Left ventricle myocardium inferior (tissue), 1 donor: ENCODE data around the gene GJA9. TPM values are rescaled to one million over a fixed set of nuclear protein-coding genes. Genes with fewer than 3 reads are reported as not detected.
A peak's percentile ranks its signal among the peaks of the same experiment; 100 is the strongest.
"Not testable (repeated sequence)": the region's sequence is repeated elsewhere in the genome, so short reads cannot be mapped to it uniquely, and the experiment has no call there.

Experiments used
- DNase-seq: peaks from one replicate; pipeline ENCODE4 v3.0.0-alpha.2; 2020
- H3K27ac ChIP-seq: fragments of 200-600 bp; replicated peaks from 2 replicates; pipeline ENCODE4 v1.8.0; 2021
- H3K27me3 ChIP-seq: fragments of 200-600 bp; 2 replicates; pipeline ENCODE4 v1.8.0; 2021; ENCODE audit warnings: low read depth
- H3K36me3 ChIP-seq: fragments of 200-600 bp; 2 replicates; pipeline ENCODE4 v1.8.0; 2021
- H3K4me1 ChIP-seq: fragments of 200-600 bp; 2 replicates; pipeline ENCODE4 v1.8.0; 2021
- H3K4me3 ChIP-seq: fragments of 200-600 bp; 2 replicates; pipeline ENCODE4 v1.8.0; 2021; ENCODE audit warnings: mild to moderate bottlenecking, moderate library complexity
- H3K9me3 ChIP-seq: fragments of 200-600 bp; replicated peaks from 2 replicates; pipeline ENCODE4 v1.8.0; 2021
- CTCF ChIP-seq: fragments of 200-600 bp; IDR thresholded peaks from 2 replicates; pipeline ENCODE4 v1.8.0; 2021; ENCODE audit warnings: antibody characterized with exemption, mild to moderate bottlenecking, borderline replicate concordance
- intact Hi-C: fragments of 100-400 bp; cut with micrococcal nuclease; formaldehyde crosslinking; loops from one replicate; pipeline ENCODE4 v1.11.0; 2022
- total RNA-seq: library from RNA; stranded (reverse); fragmentation: NEBNext Ultra II Directional; extraction: Animal tissue kit (Norgen Biotek cat#: 25700); gene quantifications from one replicate; pipeline ENCODE4 v1.2.1, GENCODE V29; 2021
- donor health status: DM: no; HTN: yes; CAD: no; lungs with severe emphysema.

Gene GJA9
- total RNA-seq, 1 donor from 2014 or later: not detected

GRCh38 chr1:38919130-38919529 lies 37.7 kb upstream of the GJA9 start:
- peaks cover 6% of the 10 kb centered on the region for H3K36me3 ChIP-seq
- no peak overlapping the region for H3K4me3 ChIP-seq
- H3K27me3 ChIP-seq: no peaks in the 10 kb centered on the region
- H3K27ac ChIP-seq: no peak overlapping the region
- peak; percentile 21 for TF ChIP-seq CTCF
- no peak for DNase-seq
- no peaks in the 10 kb centered on the region for H3K4me1 ChIP-seq
- H3K9me3 ChIP-seq: no peaks in the 10 kb centered on the region
- intact Hi-C loops: no loop called here

GRCh38 chr1:38918568-38918967 lies 37.2 kb upstream of the GJA9 start:
- Histone ChIP-seq H3K27me3 (no peaks in the 10 kb centered on the region), H3K4me1 (no peaks in the 10 kb centered on the region), H3K9me3 (no peaks in the 10 kb centered on the region), H3K27ac (no peak overlapping the region), H3K36me3 (peaks cover 6% of the 10 kb centered on the region), H3K4me3 (no peak overlapping the region)
- no peak for DNase-seq
- intact Hi-C loops: no loop called here
- TF ChIP-seq CTCF: no peak

GRCh38 chr1:38917772-38918171 lies 36.4 kb upstream of the GJA9 start:
- H3K4me3 ChIP-seq: no peak overlapping the region
- peaks cover 6% of the 10 kb centered on the region for H3K36me3 ChIP-seq
- no peaks in the 10 kb centered on the region for H3K4me1 ChIP-seq
- intact Hi-C loops: no loop called here
- DNase-seq: no peak
- no peaks in the 10 kb centered on the region for H3K9me3 ChIP-seq
- no peaks in the 10 kb centered on the region for H3K27me3 ChIP-seq
- no peak overlapping the region for H3K27ac ChIP-seq
- TF ChIP-seq CTCF: no peak

GRCh38 chr1:38917337-38917736 lies 36.0 kb upstream of the GJA9 start:
- Histone ChIP-seq H3K9me3 (no peaks in the 10 kb centered on the region), H3K27ac (no peak overlapping the region), H3K36me3 (peaks cover 6% of the 10 kb centered on the region), H3K4me1 (no peaks in the 10 kb centered on the region), H3K4me3 (no peak overlapping the region), H3K27me3 (no peaks in the 10 kb centered on the region)
- no peak for DNase-seq
- TF ChIP-seq CTCF: no peak
- intact Hi-C loops: no loop called here

- Histone ChIP-seq H3K36me3 (peaks cover 6% of the 10 kb centered on the region), H3K4me1 (no peaks in the 10 kb centered on the region), H3K27me3 (no peaks in the 10 kb centered on the region), H3K4me3 (no peak overlapping the region), H3K27ac (no peak overlapping the region), H3K9me3 (no peaks in the 10 kb centered on the region)
- TF ChIP-seq CTCF: no peak
- DNase-seq: no peak
- intact Hi-C loops: no loop called here
Observed at GRCh38 chr1:38915352-38915948, 34.1 kb upstream of the GJA9 start.

GRCh38 chr1:38914908-38915307 lies 33.5 kb upstream of the GJA9 start:
- H3K36me3 ChIP-seq, H3K9me3 ChIP-seq, H3K27me3 ChIP-seq, DNase-seq, intact Hi-C loops, H3K4me1 ChIP-seq, H3K27ac ChIP-seq, H3K4me3 ChIP-seq: not testable (repeated sequence)
